ENCODE results near the gene BMPR1B. TPM values are rescaled to one million over a fixed set of nuclear protein-coding genes. Genes with fewer than 3 reads are reported as not detected.

BMPR1B gene
- total and polyA plus RNA-seq, 2 of the 8 experiments (the other 6 are each of a cell fraction or from before 2014, with no cell fraction given): 0.14 to 1.1 TPM

- TF ChIP-seq CHD7 (IDR thresholded peaks at IDR 0.05; ENCODE audit: insufficient replicate concordance, low read length) (no peak), YY1 (IDR thresholded peaks at IDR 0.05; ENCODE audit: low read depth, low read length) (no peak), POLR2A (IDR thresholded peaks at IDR 0.05; ENCODE audit: control extremely low read depth in 1 of 2, low read depth in 2 of 2, low read length in 2 of 2) (no peak), SUZ12 (IDR thresholded peaks at IDR 0.05; ENCODE audit: low read length) (no peak), HDAC2 (IDR thresholded peaks at IDR 0.05; ENCODE audit: borderline replicate concordance in 1 of 2, low read depth in 2 of 2, low read length in 2 of 2) (no peak), CREB1 (IDR thresholded peaks at IDR 0.05) (no peak), USF2 (IDR thresholded peaks at IDR 0.05; ENCODE audit: low read length) (no peak)
- TF ChIP-seq, protein P1, sequence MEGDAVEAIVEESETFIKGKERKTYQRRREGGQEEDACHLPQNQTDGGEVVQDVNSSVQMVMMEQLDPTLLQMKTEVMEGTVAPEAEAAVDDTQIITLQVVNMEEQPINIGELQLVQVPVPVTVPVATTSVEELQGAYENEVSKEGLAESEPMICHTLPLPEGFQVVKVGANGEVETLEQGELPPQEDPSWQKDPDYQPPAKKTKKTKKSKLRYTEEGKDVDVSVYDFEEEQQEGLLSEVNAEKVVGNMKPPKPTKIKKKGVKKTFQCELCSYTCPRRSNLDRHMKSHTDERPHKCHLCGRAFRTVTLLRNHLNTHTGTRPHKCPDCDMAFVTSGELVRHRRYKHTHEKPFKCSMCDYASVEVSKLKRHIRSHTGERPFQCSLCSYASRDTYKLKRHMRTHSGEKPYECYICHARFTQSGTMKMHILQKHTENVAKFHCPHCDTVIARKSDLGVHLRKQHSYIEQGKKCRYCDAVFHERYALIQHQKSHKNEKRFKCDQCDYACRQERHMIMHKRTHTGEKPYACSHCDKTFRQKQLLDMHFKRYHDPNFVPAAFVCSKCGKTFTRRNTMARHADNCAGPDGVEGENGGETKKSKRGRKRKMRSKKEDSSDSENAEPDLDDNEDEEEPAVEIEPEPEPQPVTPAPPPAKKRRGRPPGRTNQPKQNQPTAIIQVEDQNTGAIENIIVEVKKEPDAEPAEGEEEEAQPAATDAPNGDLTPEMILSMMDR (IDR thresholded peaks at IDR 0.05; ENCODE audit: control extremely low read depth in 1 of 3, insufficient read depth in 1 of 3, low read depth in 1 of 3, low read length in 3 of 3): no peak
These were observed 360.7 kb downstream of the BMPR1B start (continued) for GRCh38 chr4:95118497-95118896.

All from H1 (cell line).